ENCODE results near the gene DUSP1. TPM values are rescaled to one million over a fixed set of nuclear protein-coding genes. Genes with fewer than 3 reads are reported as not detected.
"Not testable (repeated sequence)": the region's sequence is repeated elsewhere in the genome, so short reads cannot be mapped to it uniquely, and the experiment has no call there.

The DUSP1 gene
- total RNA-seq, 1 experiment from 2014 or later: 99.2 TPM

DNA sequence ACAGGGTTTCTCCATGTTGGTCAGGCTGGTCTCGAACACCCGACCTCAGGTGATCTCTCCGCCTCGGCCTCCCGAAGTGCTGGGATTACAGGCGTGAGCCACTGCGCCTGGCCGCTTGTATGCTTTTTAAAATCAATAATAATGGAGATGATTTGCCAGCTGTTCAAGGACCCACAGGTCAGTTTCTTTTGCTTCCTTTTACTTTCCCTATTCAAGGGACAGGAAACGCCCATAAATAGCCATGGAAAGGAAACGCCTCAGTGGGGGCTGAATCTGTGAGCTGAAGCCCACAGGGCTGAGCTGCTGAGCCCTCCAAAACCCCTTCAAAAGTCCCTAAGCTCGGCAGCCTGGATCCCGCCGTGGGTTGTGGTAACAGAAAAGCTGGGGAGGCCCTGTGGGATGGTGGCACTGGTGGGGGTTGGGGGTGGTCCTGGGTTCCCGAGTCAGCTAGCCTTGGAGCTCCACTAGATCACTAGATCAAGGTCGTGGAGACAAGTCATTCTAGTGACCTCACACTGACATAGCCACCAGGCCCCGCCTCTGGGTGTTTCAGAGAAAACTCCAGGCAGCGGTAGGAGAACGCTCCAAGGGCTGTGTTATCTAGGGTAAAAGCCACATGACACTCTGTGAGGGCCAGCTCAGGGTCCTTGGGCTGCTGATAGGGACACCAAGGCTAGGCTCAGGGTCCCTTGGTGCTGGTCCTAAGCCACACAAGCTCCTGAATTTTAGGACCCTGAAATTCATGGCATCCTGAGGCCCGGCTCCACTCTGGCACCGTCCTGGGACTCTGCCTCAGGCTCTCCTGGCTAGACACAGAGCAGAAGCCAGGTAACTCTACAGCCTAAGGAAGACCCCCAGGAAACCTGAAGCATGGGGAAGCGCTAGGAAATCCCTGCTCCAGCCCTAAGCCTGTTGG lies 18.0 kb upstream of the DUSP1 start:
- no peaks in the 10 kb centered on the region for H3K9me3 ChIP-seq
- H3K4me3 ChIP-seq: no peak overlapping the region
- H3K36me3 ChIP-seq: no peaks in the 10 kb centered on the region
- H3K27me3 ChIP-seq: no peaks in the 10 kb centered on the region
- DNase-seq: peak; percentile 22

DNA sequence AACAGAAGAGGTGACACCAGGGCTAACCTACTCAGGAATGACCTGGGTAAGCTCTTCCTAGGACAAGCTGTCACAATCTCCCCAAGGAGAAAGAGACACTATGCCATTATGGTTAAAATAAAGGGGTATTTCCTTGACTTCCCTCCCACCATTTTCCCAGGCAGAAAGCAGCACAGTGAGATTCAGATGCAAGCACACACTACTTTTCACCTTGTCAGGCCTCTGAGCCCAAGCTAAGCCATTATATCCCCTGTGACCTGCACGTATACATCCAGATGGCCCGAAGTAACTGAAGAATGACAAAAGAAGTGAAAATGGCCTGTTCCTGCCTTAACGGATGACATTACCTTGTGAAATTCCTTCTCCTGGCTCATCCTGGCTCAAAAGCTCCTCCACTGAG lies 16.5 kb upstream of the DUSP1 start:
- not testable (repeated sequence) for H3K27me3 ChIP-seq, H3K4me3 ChIP-seq, DNase-seq, H3K9me3 ChIP-seq, H3K36me3 ChIP-seq

DNA sequence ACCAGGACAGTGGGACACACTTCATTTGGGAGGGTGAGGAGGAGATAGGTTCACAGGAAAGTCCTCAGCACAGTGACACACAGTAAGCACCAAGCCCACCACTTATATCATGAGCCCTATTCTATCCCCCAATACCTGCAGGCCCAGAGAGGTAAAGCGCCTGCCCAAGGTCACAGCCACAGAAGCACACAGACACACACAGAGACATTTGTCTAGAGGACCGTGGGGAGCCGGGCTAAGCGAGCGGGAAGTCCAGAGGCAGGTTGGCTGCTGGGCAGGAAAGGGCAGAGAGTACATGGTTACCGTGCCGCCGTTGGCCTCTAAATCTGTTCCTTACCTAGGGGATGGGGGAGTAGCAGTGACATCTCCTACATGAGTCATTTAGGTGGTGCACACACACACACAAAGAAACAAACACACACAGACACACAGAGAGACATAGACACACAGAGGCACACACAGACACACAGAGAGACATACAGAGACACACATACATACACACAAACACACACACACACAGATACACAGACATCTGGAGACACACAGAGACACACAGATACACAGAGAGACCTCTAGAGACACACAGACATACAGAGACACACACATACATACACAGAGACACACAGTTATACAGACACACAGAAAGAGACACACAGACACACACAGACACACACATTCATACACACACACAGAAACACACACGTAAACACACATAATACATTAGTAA lies 15.9 kb upstream of the DUSP1 start:
- Histone ChIP-seq H3K36me3 (no peaks in the 10 kb centered on the region), H3K4me3 (no peak overlapping the region), H3K9me3 (no peaks in the 10 kb centered on the region), H3K27me3 (no peaks in the 10 kb centered on the region)
- no peak for DNase-seq

DNA sequence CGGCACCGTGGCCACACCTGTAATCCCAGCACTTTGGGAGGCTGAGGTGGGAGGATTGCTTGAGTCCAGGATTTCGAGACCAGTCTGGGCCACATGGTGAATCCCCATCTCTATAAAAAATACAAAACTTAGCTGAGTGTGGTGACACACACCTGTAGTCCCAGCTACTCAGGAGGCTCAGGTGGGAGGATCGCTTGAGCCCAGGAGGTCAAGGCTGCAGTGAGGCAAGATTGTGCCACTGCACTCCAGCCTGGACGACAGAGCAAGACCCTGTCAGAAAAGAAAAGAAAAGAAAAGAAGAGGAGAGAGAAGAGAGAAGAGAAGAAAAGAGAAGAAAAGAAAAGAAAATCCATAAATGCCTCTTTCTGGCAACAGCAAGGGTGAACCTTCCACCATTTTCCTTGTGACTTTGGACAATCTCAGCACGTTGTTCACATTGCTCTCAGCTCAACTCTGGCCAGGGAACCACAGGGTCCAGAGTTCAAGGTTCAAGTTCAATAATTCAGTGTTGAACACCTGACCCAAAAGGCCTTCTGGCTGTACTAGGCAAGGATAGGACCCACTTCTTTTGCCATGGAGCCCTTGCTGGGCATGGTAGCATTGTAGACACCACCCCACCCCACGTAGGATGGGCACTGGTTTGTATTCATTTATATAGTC lies 14.6 kb upstream of the DUSP1 start:
- H3K4me3 ChIP-seq: no peak overlapping the region
- H3K36me3 ChIP-seq: no peaks in the 10 kb centered on the region
- no peaks in the 10 kb centered on the region for H3K27me3 ChIP-seq
- no peak for DNase-seq
- no peaks in the 10 kb centered on the region for H3K9me3 ChIP-seq

DNA sequence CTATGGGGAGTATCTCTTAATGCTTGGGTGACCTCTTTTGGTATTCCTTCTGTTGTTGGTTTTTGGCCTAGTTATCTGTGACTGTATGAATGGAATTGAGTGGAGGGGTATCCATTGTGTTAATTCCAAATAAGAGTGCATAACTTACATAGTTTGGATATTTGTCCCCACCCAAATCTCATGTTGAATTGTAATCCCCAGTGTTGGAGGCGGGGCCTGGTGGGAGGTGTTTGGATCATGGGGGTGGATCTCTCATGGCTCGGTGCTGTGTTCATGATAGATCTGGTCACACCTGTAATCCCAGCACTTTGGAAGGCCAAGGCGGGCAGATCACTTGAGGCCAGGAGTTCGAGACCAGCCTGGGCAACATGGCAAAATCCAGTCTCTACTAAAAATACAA lies 13.2 kb upstream of the DUSP1 start:
- DNase-seq, H3K36me3 ChIP-seq: not testable (repeated sequence)

DNA sequence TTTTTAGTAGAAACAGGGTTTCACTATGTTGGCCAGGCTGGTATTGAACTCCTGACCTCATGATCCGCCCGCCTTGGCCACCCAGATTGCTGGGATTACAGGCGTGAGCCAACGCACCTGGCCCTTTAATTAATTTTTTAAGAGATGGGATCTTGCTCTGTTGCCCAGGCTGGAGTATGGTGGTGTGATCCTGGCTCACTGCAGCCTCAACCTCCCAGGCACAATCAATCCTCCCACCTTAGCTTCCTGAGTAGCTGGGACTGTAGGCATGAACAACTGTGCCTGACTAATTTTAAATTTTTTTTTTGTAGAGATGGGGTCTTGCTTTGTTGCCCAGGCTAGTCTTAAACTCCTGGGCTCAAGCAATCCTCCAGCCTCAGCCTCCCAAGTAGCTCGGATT lies 12.3 kb upstream of the DUSP1 start:
- DNase-seq, H3K27me3 ChIP-seq, H3K4me3 ChIP-seq, H3K9me3 ChIP-seq, H3K36me3 ChIP-seq: not testable (repeated sequence)

More for the DNA sequence above, 13.2 kb upstream of the DUSP1 start:
- H3K27me3 ChIP-seq, H3K4me3 ChIP-seq, H3K9me3 ChIP-seq: not testable (repeated sequence)

DNA sequence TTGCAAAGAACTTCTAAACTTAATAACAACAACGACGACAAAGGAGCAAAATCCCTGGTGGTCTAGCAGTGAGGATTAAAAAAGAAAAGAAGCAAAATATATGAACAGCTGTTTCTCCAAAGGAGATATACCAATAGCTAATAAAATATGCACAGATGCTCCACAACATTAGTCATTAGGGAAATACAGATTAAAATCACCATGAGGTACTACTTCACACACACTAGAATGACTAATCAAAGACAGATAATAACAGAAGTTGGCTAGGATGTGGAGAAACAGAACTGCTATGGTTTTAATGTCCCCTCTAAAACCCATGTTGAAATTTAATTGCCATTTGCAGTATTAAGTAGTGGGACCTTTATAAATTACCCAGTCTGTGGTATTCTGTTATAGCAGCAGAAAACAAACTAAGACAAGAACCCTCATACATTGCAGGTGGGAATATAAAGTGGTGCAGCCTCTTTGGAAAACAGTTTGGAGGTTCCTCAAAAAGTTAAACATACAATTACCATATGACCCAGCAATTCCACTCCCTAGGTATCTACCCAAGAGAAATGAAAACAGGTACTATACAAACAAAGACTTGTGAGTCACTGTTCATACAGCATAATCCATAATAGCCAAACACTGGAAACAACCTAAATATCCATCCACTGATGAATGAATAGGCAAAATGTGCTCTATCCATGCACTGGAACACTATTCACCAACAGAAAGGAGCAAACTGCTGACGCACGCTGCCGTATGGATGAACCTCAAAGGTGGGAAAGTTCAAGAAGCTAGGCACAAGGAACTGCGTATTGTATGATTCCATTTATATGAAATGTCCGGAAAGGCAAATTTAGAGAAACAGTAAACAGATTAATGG lies 11.4 kb upstream of the DUSP1 start:
- H3K4me3 ChIP-seq: no peak overlapping the region
- H3K36me3 ChIP-seq: no peaks in the 10 kb centered on the region
- H3K9me3 ChIP-seq: no peaks in the 10 kb centered on the region
- H3K27me3 ChIP-seq: no peaks in the 10 kb centered on the region
- no peak for DNase-seq

DNA sequence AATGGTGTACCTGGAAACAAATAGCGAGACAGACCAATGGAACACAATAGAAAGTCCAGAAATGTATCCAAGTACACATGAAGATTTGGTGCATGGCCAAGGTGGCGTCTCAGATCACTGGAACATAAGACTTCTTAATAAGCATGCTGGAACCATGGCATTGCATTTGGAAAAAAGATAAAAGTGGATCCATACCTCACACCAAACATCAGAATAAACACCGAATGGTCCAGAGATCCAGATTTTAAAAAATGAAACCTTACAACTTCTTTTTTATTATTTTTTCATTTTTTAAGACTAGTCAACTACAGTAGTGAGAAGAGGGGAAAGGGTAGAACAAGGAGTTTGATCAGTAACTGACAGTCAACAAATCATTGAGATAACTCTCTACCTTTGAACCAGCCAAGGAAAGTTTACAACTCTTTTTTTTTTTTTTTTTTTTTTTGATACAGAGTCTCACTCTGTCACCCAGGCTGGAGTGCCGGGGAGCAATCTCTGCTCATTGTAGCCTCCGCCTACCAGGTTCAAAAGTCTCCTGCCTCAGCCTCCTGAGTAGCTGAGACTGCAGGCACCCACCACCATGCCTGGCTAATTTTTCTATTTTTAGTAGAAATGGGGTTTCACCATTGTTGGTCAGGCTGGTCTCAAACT lies 8.8 kb upstream of the DUSP1 start:
- H3K36me3 ChIP-seq: no peaks in the 10 kb centered on the region
- DNase-seq: no peak
- no peak overlapping the region for H3K4me3 ChIP-seq
- no peaks in the 10 kb centered on the region for H3K9me3 ChIP-seq
- H3K27me3 ChIP-seq: no peaks in the 10 kb centered on the region

DNA sequence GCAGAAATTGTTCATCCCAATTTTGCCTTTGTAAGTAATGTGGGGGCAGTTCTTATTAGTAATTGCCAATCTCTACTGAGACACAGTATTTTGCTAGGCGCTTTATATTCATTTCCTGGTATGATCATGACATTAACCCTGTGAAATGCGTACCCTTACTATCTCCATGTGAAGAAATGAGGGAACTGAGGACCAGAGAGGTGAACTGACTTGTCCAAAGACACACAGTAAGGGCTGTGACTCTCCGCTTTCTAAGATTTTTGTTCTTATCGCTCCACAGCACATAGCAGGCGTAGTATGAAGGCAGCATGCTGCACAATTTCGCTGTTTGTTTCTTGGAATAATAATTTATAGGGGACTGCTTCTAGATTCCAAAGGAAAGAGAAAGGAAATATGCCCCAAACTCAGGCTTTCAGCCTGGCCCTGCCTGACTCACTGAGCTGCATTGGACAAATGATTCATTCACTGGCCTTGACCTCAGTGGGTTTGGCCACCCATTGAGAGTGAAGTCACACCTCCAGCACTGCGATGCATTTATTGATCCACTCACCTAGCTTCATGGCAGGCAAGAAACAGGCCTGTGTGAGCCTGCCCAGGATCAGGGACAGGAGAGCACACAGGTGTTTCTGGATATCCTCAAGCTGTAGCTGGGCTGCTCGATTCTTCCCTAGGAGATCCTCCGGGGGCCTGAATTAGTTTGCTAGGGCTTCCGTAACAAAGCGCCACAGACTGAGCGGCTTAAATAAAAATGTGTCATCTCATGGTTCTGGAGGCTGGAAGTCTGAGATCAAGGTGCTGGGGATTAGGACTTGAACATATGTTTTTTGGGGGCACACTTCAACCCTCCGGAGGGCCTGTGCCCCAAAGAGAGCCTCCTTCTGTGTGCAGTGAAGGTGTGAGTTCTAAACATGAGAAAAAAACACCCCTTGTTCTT lies 7.2 kb upstream of the DUSP1 start:
- H3K36me3 ChIP-seq: no peaks in the 10 kb centered on the region
- H3K9me3 ChIP-seq: no peaks in the 10 kb centered on the region
- H3K27me3 ChIP-seq: no peaks in the 10 kb centered on the region
- DNase-seq: peak; percentile 95
- H3K4me3 ChIP-seq: peak overlapping the region; percentile 25

DNA sequence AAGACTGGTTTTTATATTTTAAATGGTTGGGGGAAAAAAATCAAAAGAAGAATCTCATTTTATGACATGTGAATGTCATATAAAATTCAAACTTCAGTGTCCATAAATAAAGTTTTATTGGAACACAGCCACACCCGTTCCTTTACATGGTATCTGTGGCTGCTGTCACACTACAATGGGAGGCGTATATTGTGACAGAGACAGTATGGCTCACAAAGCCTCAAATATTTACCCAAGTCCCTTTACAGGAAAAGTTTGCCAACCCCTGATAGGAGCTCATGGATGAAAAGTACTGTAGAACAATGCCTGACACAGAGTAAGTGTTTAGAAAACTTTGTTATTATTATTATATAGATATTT lies 5.2 kb upstream of the DUSP1 start:
- DNase-seq: no peak
- H3K36me3 ChIP-seq: no peaks in the 10 kb centered on the region

DNA sequence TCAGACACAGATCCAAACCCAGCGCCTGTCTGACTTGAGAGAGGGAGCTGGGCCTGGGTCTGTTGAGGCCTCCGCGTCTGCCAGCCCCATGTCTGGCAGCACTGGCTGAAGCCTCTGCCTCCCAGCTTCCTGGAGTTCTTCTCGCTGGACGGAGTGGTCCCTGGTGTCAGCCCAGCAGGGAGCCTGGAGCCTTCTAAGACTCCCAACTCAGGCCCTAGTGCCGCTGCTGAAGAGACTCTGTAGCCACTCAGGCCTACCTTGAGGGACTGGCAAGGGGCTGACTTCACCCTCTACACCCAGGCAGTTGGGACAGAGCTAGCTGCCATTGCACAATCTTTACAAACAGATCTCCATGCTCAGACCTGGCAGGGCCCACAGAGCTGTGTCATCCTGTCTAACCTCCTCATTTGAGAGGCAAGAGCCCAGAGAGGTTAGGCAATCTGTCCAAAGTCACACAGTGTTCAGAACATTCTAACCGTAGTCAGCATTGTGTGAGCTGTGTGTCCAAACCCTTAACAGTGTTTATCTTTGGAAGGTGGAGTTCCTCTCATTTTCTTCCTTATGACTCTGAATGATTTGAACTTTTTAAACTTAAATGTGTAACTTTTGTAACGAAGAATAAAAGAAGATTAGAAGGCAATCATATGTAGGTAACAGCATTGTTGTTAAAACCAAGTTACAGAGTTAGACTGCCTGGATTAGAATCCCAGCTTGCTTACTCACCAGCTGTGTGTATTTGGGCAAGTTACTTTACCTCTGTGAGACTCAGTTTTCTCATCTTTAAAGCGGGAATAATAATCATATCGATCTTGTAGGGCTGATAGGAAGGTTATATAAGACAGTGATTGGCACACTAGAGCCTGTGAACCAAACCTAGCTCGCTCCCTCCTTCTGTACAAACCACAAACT lies 4.6 kb upstream of the DUSP1 start:
- peaks cover 4% of the 10 kb centered on the region for H3K36me3 ChIP-seq

More for the DNA sequence above, 5.2 kb upstream of the DUSP1 start:
- H3K4me3 ChIP-seq: no peak overlapping the region
- H3K27me3 ChIP-seq: no peaks in the 10 kb centered on the region
- H3K9me3 ChIP-seq: no peaks in the 10 kb centered on the region

DNA sequence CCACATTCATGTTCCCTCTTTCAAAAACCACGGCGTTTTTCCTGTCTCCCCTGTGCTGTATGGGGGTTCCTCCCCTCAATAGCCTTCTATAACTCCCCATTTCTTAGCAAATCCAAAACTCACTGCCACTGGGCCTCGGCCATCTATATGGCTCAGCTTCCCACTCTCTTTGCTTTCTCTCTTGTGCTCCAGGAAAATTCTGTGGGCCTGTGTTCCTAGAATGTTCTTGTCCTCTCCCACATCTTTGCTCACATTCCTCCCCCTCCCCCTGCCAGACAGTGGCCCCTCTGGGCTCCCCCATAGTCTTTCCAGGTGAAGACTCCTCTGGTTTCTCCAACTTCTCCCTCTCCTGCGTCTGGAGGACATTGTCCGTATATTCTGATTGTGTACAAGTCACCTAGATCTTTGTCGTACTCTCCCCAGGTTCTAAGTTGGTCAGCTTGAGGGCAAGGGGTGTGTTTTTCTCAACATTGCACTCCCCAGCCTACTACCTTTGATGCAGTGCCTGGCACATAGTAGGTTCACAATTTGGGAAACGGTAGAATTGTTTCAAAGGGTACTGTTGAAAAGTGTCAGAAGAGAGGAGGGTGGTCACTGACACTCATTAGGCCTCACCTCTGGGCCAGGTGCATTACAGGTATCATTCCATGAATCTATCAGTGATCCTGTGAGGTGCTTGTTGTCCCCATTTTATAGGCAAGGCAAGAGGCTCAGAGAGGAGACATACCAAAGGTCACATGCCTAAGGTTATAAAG lies 3.7 kb upstream of the DUSP1 start:
- peaks cover 10% of the 10 kb centered on the region for H3K36me3 ChIP-seq
- H3K4me3 ChIP-seq: no peak overlapping the region
- peaks cover under 1% of the 10 kb centered on the region; the same call in 1 of the 2 replicates for H3K9me3 ChIP-seq
- no peaks in the 10 kb centered on the region for H3K27me3 ChIP-seq
- DNase-seq: no peak

More for the DNA sequence above, 4.6 kb upstream of the DUSP1 start:
- H3K27me3 ChIP-seq: no peaks in the 10 kb centered on the region
- DNase-seq: peak; percentile 90
- H3K9me3 ChIP-seq: no peaks in the 10 kb centered on the region
- H3K4me3 ChIP-seq: no peak overlapping the region
